ENCODE data around the gene ELN. TPM values are rescaled to one million over a fixed set of nuclear protein-coding genes. Genes with fewer than 3 reads are reported as not detected.
A peak's percentile ranks its signal among the peaks of the same experiment; 100 is the strongest.

ELN gene
- total and polyA plus RNA-seq, 9 of the 15 experiments (the other 6 are each of a cell fraction or from before 2014, with no cell fraction given): 0.20 TPM; not detected in 8

DNA sequence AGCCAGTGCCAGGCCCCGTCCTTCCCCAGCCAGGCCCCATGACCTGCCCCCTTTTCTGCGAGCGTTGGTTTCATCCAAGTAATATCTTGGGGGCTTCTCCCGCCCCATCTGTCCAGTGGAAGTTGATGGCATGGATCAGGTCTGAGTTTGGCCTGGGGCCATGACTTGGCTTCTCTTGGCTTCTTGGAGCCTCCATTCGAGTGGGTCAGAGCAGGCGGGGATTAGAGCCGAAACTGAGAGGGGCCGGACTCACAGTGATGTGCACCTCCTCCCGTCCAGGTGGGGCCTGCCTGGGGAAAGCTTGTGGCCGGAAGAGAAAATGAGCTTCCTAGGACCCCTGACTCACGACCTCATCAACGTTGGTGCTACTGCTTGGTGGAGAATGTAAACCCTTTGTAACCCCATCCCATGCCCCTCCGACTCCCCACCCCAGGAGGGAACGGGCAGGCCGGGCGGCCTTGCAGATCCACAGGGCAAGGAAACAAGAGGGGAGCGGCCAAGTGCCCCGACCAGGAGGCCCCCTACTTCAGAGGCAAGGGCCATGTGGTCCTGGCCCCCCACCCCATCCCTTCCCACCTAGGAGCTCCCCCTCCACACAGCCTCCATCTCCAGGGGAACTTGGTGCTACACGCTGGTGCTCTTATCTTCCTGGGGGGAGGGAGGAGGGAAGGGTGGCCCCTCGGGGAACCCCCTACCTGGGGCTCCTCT is 40.6 kb downstream of the ELN start:
- no TSS peak for BruUV-seq (replicated peaks)
- 37% methylated on average over 18 of the region's 20 CpGs for WGBS (ENCODE audit: insufficient coverage, low coverage, missing lambda C conversion rate)
- Histone ChIP-seq H4K20me1 (replicated peaks; ENCODE audit: control insufficient read depth, insufficient read depth, low read length) (no peaks in the 10 kb centered on the region), H3K27me3 (ENCODE audit: control insufficient read depth in 2 of 2, insufficient read depth in 2 of 2, low read length in 2 of 2) (peaks cover 0 to 10% of the 10 kb centered on the region in 2 experiments; a peak in 1 of 5 replicates), H3K4me2 (ENCODE audit: insufficient read depth, low read length) (no peak overlapping the region), H3K4me1 (replicated peaks in 1 of 2; ENCODE audit: control insufficient read depth in 2 of 2, insufficient read depth in 2 of 2, low read length in 2 of 2) (peaks cover 0 to 7% of the 10 kb centered on the region in 2 experiments; a peak in 2 of 5 replicates), H3K4me3 (no peak overlapping the region), H3K9me1 (ENCODE audit: control insufficient read depth, insufficient read depth, low read length) (no peaks in the 10 kb centered on the region), H3K9me3 (replicated peaks; ENCODE audit: control insufficient read depth, insufficient read depth, low read depth, low read length) (no peaks in the 10 kb centered on the region), H3K36me3 (ENCODE audit: control insufficient read depth, insufficient read depth, low read length) (no peaks in the 10 kb centered on the region), H3K27ac (ENCODE audit: extremely low read depth, low read depth, low read length) (no peak overlapping the region), H3K79me2 (ENCODE audit: control insufficient read depth, insufficient read depth, low read length) (no peaks in the 10 kb centered on the region), H3K9ac (ENCODE audit: insufficient read depth in 1 of 2, low read depth in 2 of 2, low read length in 2 of 2) (peak overlapping the region in 1 of 2 experiments; percentile 15; a peak in 1 of 4 replicates), H2AFZ (ENCODE audit: low read depth, low read length) (no peak overlapping the region)
- in situ Hi-C loops (cut with MboI): loop anchor here (5.0 kb wide), 1 partner anchor 134 kb away; no protein-coding TSS in a partner anchor
- no peak for TF ChIP-seq GABPB2 (CRISPR knock-in tag; conservative IDR thresholded peaks at IDR 0.05)
- no peak for TF ChIP-seq ZNF165 (CRISPR knock-in tag; IDR thresholded peaks at IDR 0.05; ENCODE audit: borderline replicate concordance)
- no peak for TF ChIP-seq MYNN (IDR thresholded peaks at IDR 0.05)
- no peak for TF ChIP-seq MYNN (CRISPR knock-in tag; IDR thresholded peaks at IDR 0.05)
- TF ChIP-seq HOXB6 (CRISPR knock-in tag; IDR thresholded peaks at IDR 0.05; ENCODE audit: borderline replicate concordance): no peak
- POLR2A ChIA-PET: interaction anchor here (0.6 to 0.7 kb wide), 2 partner anchors 101 to 132 kb away, joined by 3 to 6 read pairs; no protein-coding TSS in a partner anchor
- CTCF ChIA-PET (ENCODE audit: low intra/inter-chr PET ratio): interaction anchor here (0.5 to 1.4 kb wide), 9 partner anchors 96 to 473 kb away, joined by 3 to 11 read pairs (median 5); no protein-coding TSS in a partner anchor
- DNase-seq (ENCODE audit: extremely low read depth in 1 of 4, low spot score in 3 of 4) (peak in 2 of 4 experiments; percentile 5 to 6), FAIRE-seq (no peak), ATAC-seq (no peak)
- intact Hi-C loops (cut with micrococcal nuclease): loop anchor here (1.0 to 5.0 kb wide), 3 partner anchors 115 to 324 kb away; no protein-coding TSS in a partner anchor
